NCI-H1930 (cell line): ENCODE measurements around the gene USH1G.
A peak's percentile ranks its signal among the peaks of the same experiment; 100 is the strongest.

Experiments
- DNase-seq, 2 experiments: peaks; one replicate each; lab custom pipeline; 2025; lab: John Stamatoyannopoulos, UW

The USH1G gene

DNA sequence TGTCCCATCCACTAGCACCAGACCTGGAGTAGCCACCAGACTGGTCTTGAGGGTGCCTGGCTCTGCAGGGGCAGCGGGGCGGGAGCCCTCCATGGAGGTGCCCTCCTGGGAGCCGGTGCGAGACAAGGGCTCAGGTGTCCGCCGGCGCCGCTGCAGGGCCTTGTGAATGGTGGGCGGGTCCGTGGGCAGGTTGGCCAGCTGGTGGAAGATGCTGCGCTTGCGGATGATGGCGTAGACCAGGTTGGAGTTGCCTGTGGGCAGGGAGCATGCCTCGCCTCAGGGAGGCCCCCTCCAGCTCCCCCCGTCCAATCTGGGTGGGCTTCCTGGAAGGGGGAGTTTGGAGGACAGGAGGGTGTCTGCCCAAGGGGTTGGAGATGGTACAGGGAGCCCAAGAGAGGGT, 31.1 kb upstream of the USH1G start:
- no peak for DNase-seq

- DNase-seq, result no peak
These were observed 30.2 kb upstream of the USH1G start for GRCh38 chr17:74953134-74953687.

DNA sequence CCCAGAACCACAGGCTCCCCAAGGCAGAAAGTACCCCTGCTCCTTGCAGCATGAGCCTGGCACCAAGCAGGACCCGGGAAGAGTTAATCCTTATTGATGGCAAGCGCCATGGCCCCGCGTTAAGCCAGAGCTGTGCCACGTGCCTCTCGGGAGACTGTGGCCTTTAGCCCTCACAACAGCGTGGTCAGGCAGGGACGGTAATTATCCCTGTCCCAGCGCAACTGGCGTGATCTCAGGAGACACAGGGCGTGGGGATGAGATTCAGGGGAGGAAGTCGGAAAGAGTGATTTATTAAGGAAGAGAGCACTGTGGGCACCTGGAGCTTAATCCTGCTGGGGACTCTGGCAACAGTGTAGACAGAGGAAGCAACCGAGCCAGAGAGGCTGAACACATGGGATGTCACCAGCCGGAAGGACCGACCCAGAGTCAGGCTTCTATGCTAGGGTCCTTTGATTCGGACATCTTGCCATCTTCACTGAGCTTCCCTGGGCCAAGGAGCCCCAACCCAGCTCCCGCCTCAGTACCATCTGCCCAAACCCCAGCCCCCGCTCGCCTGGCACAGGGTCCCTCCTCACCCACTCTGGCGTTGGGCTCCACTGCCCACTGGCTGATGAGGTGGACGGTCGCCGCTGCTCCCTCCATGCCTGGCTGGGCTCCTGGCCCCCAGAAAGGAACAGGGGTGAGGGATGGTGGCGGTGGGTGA, 29.5 kb upstream of the USH1G start:
- DNase-seq, result no peak

DNA sequence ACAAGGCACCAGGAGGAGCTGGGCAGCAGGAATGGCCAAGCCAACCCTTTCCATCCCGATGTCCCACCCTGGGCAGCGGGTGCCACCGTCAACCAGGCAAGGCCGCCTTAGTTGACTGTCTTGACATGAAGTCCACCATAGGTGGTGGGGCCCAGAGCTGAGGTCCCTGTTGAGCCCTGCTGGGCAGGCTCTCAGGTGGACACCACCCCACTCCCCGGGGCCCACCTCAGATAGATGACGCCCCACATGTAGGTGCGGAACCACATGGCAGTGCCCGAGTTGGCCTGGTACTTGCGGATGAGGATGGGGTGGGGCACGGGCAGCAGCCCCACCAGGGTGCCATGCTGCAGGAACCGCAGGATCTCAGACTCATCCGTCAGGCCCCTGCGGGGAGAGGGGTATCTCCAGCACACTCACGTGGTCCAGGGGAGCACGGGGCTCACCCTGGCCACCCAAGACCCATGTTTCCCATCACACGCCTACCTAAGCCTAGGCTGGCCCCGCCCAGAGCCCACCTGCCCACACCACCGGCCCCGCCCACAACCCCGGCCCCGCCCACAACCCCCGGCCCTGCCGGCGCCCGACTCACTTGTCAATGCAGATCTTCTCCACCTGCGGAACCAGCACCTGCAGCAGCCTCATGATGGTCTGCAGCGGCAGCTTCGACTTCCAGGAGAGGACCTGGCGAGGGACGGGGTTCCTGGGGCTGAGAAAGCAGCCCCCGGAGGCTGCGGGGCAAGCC, 28.8 kb upstream of the USH1G start:
- DNase-seq, result no peak

GRCh38 chr17:74951065-74951464, 28.0 kb upstream of the USH1G start:
- DNase-seq, result no peak

DNA sequence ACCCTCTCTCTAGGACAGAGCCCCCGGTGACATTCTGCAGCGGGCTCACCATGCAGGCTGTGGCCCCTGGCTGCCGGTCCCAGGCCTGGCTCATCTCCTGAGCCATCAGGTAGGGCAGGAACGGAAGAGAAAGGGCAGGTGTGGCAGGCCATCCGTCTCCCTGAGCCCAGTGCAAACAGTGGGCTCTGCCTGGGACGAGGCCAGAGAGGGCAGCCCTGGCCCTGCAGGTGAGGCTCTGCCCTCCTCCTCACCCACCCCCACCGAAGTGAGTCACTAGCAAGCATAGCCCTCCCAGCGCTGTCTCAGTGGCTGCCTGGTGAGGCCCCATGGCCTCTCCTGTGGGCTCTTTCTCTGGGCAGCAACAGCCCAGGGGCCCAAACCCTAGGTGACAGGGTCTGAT, 27.2 kb upstream of the USH1G start:
- DNase-seq, result no peak

GRCh38 chr17:74949455-74950115, 26.5 kb upstream of the USH1G start:
- DNase-seq, result no peak

DNA sequence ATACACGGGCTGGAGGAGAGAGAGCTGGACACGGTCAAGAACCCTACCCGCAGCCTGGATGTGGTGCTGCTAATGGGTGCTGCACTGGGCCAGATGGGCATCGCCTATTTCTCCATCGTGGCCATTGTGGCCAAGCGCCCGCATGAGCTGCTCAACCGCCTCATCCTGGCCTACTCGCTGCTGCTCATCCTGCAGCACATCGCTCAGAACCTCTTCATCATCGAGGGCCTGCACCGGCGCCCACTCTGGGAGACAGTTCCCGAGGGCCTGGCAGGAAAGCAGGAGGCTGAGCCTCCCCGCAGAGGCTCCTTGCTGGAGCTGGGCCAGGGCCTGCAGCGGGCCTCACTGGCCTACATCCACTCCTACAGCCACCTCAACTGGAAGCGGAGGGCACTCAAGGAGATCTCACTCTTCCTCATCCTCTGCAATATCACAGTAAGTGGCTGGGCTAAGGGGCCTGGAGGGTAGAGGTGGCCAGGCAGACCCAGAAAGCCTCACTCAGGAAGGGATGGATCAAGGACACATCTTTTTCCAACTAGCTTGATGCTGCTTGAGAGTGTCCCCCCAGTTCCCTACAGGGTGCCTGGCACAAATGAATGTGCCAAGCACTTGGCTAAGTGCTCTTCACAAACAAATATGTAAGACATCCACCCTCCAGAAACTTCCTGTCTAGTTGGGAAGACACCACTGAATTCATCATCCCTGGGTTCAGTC, 24.1 kb upstream of the USH1G start:
- no peak for DNase-seq

DNA sequence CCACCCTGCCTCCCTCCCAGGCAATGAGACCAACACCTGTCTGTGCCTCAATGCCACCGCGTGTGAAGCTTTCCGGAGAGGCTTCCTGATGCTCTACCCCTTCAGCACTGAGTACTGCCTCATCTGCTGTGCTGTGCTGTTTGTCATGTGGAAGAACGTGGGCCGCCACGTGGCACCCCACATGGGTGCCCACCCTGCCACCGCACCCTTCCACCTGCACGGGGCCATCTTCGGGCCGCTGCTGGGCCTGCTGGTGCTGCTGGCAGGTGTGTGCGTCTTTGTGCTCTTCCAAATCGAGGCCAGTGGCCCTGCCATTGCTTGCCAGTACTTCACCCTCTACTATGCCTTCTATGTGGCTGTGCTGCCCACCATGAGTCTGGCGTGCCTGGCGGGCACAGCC, 23.6 kb upstream of the USH1G start:
- DNase-seq, result no peak

GRCh38 chr17:74945543-74945942, 22.5 kb upstream of the USH1G start:
- DNase-seq, result no peak

DNA sequence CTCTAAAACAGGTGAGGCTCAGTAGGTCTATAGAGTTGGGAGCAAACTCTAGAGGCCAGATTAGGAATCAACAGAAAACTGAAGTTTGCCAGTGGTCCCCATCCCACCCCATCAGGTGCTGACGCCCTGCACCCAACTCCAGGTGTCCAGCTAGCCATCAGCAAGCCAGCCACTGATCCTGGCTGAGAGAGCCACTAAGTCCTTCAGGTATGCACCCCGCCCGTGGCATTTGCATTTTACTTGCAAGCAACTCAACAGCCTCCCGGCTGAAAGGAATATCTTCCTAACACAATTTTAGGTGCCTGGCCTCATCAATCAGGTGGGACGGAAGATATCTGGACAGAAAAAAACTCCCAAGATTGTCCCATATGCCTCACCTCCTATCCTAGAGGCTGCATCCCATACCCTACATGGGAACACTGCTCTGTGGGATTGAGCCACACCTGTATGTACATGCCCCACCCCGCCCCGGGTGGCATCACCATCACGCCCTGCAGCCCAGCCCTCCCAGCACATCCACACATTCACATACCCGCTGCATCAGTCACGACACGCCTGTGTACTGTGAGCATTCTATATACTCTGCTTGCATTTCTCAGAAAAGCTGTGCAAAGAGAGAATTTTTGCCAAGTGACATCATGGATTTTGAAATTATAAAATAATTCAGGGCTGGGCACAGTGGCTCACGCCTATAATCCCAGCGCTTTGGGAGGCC, 20.9 kb upstream of the USH1G start:
- no peak for DNase-seq

GRCh38 chr17:74941128-74941725, 18.2 kb upstream of the USH1G start:
- no peak for DNase-seq

DNA sequence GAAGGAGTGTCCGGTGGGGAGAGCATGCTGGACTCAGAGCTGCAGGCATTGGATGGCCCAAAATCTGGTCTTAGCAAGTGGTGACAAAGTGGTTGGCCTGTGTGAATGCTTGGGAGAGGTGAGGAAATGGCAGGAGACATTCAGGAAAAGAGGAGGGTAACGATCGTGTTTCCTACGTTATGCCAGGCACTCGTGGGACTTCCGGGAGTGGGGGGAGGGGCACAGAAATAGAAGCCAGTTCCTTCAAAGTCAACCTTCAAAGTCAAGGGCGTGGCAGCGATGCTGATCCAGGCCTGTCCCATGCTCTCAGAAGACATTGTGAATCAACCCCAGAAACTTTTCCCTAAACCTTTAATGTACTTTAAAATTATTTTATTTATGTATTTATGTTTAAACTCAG, 16.5 kb upstream of the USH1G start:
- DNase-seq, result no peak

DNA sequence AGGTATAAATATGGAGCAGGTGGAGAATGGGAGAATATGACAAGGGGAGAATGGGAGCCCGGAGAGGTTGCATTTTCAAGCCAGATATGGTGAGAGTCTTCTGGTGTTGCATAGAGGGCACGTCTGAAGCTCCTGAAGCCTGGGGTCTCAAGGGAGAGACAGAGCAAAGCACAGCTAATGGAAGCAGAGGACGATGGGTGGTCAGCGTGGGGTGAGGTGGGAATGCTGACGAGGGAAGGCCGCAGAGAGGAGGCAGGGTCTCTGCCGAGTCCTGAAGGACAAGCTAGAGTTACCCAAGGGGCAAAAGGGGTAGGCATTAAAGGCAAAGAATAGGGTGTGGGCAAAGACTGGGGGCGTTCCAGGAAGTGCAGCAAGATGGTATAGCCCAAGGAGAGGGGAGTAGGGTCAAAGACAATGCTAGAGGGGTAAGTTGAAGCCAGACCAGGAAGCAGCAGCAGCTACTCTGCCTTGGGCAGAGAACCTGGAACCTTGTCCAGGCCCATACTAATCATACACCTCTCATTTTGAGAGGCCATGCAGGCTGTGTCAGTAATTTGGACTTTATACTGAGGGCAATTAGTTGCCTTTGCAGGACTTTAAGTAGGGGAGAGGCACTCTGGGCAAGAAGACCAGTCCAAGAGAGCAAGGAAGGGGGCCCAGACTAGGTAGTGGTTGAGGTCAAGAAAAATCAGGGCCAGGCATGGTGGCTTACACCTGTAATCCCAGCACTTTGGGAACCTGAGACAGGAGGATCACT, 15.3 kb upstream of the USH1G start:
- DNase-seq, result no peak

GRCh38 chr17:74937064-74938051, 14.3 kb upstream of the USH1G start:
- no peak for DNase-seq

DNA sequence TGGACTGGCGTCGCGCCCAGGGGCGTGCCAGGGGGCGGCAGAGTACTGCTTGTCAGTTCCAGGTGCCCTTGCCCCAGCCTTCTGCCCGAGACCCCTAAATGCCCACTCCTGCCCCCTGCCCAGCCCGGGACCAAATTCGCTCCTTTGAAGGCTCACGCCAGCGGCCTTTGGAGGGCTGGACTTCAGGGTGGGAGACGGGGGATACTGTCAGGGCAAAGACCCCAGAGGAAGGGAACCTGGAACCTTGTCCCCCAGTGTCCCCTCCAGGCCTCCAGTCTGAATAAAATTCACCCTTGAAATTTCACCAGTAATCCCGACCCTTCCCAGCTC, 13.4 kb upstream of the USH1G start:
- peak in 1 of 2 experiments; percentile 13 for DNase-seq

- DNase-seq, result no peak
These were observed 12.8 kb upstream of the USH1G start, which contains the start of gene OTOP3 for GRCh38 chr17:74935585-74936469. Gene OTOP3, plus strand, starts transcription at chr17:74935898. Its CDS starts 24 bp downstream, at chr17:74935922.

DNA sequence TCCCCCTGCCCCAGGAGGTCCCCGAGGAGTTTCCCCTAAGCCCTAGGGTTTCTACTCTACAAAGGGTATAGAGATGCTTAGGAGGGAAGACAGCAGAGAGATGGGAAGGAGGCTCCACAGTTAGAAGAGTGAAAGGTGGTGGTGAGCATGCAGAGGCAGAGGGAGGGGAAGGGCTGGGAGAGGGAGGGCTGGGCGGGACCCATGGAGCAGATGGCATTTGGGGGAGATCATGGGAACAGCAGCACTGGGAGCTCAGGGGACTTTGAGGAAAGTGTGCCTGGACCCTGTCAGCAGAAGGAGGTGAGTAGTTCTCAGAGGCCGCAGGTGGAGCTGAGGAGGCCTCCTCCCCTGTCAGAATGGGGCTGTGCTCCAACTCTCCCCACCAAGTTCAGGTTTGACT, 12.0 kb upstream of the USH1G start:
- no peak for DNase-seq
